Measurements from ENCODE around the gene RPN1.

The RPN1 gene

GRCh38 chr3:128578346-128578745, 72.3 kb downstream of the RPN1 start:
- no peak for DNase-seq (ENCODE audit: low read depth)

- no peak for DNase-seq (ENCODE audit: low read depth)
Measured at GRCh38 chr3:128577711-128578110, 72.9 kb downstream of the RPN1 start.

GRCh38 chr3:128576290-128576689, 74.3 kb downstream of the RPN1 start:
- DNase-seq (ENCODE audit: low read depth), result no peak

- no peak for DNase-seq (ENCODE audit: low read depth)
Measured at GRCh38 chr3:128575777-128576176, 74.8 kb downstream of the RPN1 start.

GRCh38 chr3:128573707-128574162, 76.9 kb downstream of the RPN1 start:
- DNase-seq (ENCODE audit: low read depth), result no peak

GRCh38 chr3:128573160-128573559, 77.5 kb downstream of the RPN1 start:
- DNase-seq (ENCODE audit: low read depth), result no peak

- DNase-seq (ENCODE audit: low read depth), result no peak
Measured at GRCh38 chr3:128572644-128573105, 77.9 kb downstream of the RPN1 start.

GRCh38 chr3:128572013-128572412, 78.6 kb downstream of the RPN1 start:
- DNase-seq (ENCODE audit: low read depth), result no peak

Data from stimulated activated CD8-positive, alpha-beta memory T cell treated with anti-CD3 and anti-CD28 coated beads, Interleukin-12 subunit alpha, Interleukin-12 subunit beta, amount 100 ng/mL, for 1 hour (primary cell).